PC-3 (cell line): ENCODE data around the gene ZMYND15. TPM values are rescaled to one million over a fixed set of nuclear protein-coding genes. Genes with fewer than 3 reads are reported as not detected.

Experiments
- ATAC-seq: fragments of 200-7000 bp; cut with Tn5 transposase; 2 replicates; pipeline ENCODE4 v1.9.1; 2020; ENCODE audit warnings: mild to moderate bottlenecking, moderate library complexity
- BruUV-seq: library from RNA; stranded (reverse); fragments of 400-500 nt; replicated peaks from 2 replicates; lab custom pipeline; 2021; lab: Mats Ljungman, UMichigan
- CTCF ChIA-PET: fragments of 300-600 bp; sonication (Branson Sonifier 250); formaldehyde crosslinking; loops from one replicate; lab custom pipeline; 2022; ENCODE audit warnings: antibody characterized with exemption; lab: Charles Lee
- POLR2A ChIA-PET: fragments of 300-600 bp; sonication (Branson Sonifier 250); formaldehyde crosslinking; loops from one replicate; lab custom pipeline; 2022; ENCODE audit warnings: antibody characterized with exemption; ENCODE audit not compliant: unreplicated experiment; lab: Charles Lee
- DNase-seq: peaks from one replicate; pipeline ENCODE4 v3.0.0-alpha.2; 2015
- H2AFZ ChIP-seq: fragments of 300-600 bp; sonication (generic); 2 replicates; pipeline ENCODE4 v1.6.0; 2016; ENCODE audit warnings: antibody characterized with exemption, low read length
- H3F3A ChIP-seq: fragments of 300-600 bp; sonication (generic); one replicate; pipeline ENCODE4 v1.6.0; 2017; ENCODE audit warnings: antibody characterized with exemption, low read length, control low read depth, mild to moderate bottlenecking; ENCODE audit not compliant: unreplicated experiment
- H3K27ac ChIP-seq: fragments of 300-600 bp; sonication (generic); 2 replicates; pipeline ENCODE4 v1.5.1; 2016; ENCODE audit warnings: mild to moderate bottlenecking, low read length
- H3K27me3 ChIP-seq: fragments of 300-600 bp; sonication (generic); 2 replicates; pipeline ENCODE4 v1.6.1; 2016; ENCODE audit warnings: low read length, mixed read lengths
- H3K36me3 ChIP-seq: fragments of 300-600 bp; sonication (generic); 2 replicates; pipeline ENCODE4 v1.6.1; 2016; ENCODE audit warnings: low read depth, mixed run types, low read length, mixed read lengths
- H3K4me1 ChIP-seq: fragments of 300-600 bp; sonication (generic); 2 replicates; pipeline ENCODE4 v1.5.1; 2016; ENCODE audit warnings: low read length; ENCODE audit not compliant: insufficient read depth
- H3K4me2 ChIP-seq: fragments of 300-600 bp; sonication (generic); 2 replicates; pipeline ENCODE4 v1.6.0; 2016; ENCODE audit warnings: low read length
- H3K4me3 ChIP-seq: fragments of 300-600 bp; sonication (generic); 2 replicates; pipeline ENCODE4 v1.5.1; 2016; ENCODE audit warnings: mild to moderate bottlenecking, low read length, mixed read lengths
- H3K79me2 ChIP-seq: fragments of 300-600 bp; sonication (generic); 2 replicates; pipeline ENCODE4 v1.6.1; 2017; ENCODE audit warnings: low read length, mixed read lengths
- H3K9ac ChIP-seq: fragments of 300-600 bp; sonication (generic); 2 replicates; pipeline ENCODE4 v1.6.0; 2016; ENCODE audit warnings: mild to moderate bottlenecking, low read length
- H3K9me2 ChIP-seq: fragments of 300-600 bp; sonication (generic); replicated peaks from 2 replicates; pipeline ENCODE4 v1.6.1; 2016; ENCODE audit warnings: mixed run types, low read length, mixed read lengths
- H3K9me3 ChIP-seq: fragments of 300-600 bp; sonication (generic); 2 replicates; pipeline ENCODE4 v1.6.1; 2016; ENCODE audit warnings: low read length, mixed read lengths
- H4K20me1 ChIP-seq: fragments of 300-600 bp; sonication (generic); 2 replicates; pipeline ENCODE4 v1.6.1; 2016; ENCODE audit warnings: low read length, mixed read lengths
- CTCF ChIP-seq: fragments of 300-600 bp; sonication (generic); conservative IDR thresholded peaks from 2 replicates; pipeline ENCODE4 v1.5.1; 2017; ENCODE audit warnings: antibody characterized with exemption, low read depth, mild to moderate bottlenecking, low read length
- EZH2 ChIP-seq: fragments of 300-600 bp; sonication (generic); IDR thresholded peaks from one replicate; pipeline ENCODE4 v1.6.1; 2017; ENCODE audit warnings: antibody characterized with exemption, mild to moderate bottlenecking, low read length; ENCODE audit not compliant: unreplicated experiment
- EZH2phosphoT487 ChIP-seq: fragments of 300-600 bp; sonication (generic); IDR thresholded peaks from 2 replicates; pipeline ENCODE4 v1.6.1; 2018; ENCODE audit warnings: mild to moderate bottlenecking, antibody characterized with exemption, low read length, borderline replicate concordance
- intact Hi-C: fragments of 100-400 bp; cut with micrococcal nuclease; formaldehyde crosslinking; loops from 2 replicates; pipeline ENCODE4 v1.9.0; 2023
- total RNA-seq: library from RNA; depleted of rRNA; stranded (reverse); fragments of >200 nt; gene quantifications from 2 replicates; pipeline ENCODE4 v1.2.3, GENCODE V29; 2014

The ZMYND15 gene
- total RNA-seq, 1 experiment from 2014 or later = 0.51 TPM

DNA sequence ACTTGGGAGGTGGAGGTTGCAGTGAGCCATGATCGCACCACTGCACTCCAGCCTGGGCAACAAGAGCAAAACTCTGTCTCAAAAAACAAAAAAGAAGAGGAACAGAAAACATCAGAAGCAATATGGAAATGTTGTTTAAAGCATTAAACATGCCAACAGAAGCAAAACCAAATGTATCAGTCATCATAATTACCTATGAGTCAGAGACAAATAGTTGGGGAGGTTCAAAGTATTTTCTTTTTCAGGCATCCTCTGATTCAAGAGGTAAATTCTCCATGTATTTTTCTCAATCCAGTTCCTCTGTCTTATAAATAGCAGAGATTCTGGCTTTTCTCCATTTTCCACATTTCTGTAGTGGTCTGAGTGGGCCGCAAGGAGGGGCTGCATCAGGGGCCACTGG, 30.0 kb downstream of the ZMYND15 start:
- CTCF ChIA-PET = no interaction called here
- no peaks in the 10 kb centered on the region for H4K20me1 ChIP-seq
- no peak for TF ChIP-seq EZH2phosphoT487
- TF ChIP-seq CTCF = no peak
- TF ChIP-seq EZH2 = no peak
- no peaks in the 10 kb centered on the region for H3K9me2 ChIP-seq
- no peaks in the 10 kb centered on the region for H3K27me3 ChIP-seq
- DNase-seq = peak; percentile 62
- H2AFZ ChIP-seq = no peak overlapping the region
- H3K27ac ChIP-seq = no peak overlapping the region
- H3K36me3 ChIP-seq = no peaks in the 10 kb centered on the region
- peak; percentile 59 for ATAC-seq
- no peak overlapping the region for H3K4me3 ChIP-seq
- H3K4me1 ChIP-seq = peaks cover 12% of the 10 kb centered on the region
- BruUV-seq = no TSS peak
- no peaks in the 10 kb centered on the region for H3K79me2 ChIP-seq
- H3F3A ChIP-seq = no peaks in the 10 kb centered on the region
- POLR2A ChIA-PET = no interaction called here
- no peak overlapping the region for H3K9ac ChIP-seq
- intact Hi-C loops = no loop called here
- 0 out of 2 replicates have a peak overlapping the region, but pooled peaks have one; percentile 10 for H3K4me2 ChIP-seq
- H3K9me3 ChIP-seq = no peaks in the 10 kb centered on the region

- ATAC-seq = peak; percentile 59
- H3K9me3 ChIP-seq = no peaks in the 10 kb centered on the region
- BruUV-seq = no TSS peak
- H2AFZ ChIP-seq = peak within 1 kb of the TSS; percentile 63
- no peaks in the 10 kb centered on the region for H3F3A ChIP-seq
- peak; percentile 28 for DNase-seq
- no peaks in the 10 kb centered on the region for H3K9me2 ChIP-seq
- H3K27me3 ChIP-seq = no peaks in the 10 kb centered on the region
- TF ChIP-seq EZH2phosphoT487 (no peak), EZH2 (no peak), CTCF (no peak)
- no peak within 1 kb of the TSS for H3K9ac ChIP-seq
- POLR2A ChIA-PET = interaction anchor here (0.6 kb wide), 1 partner anchor 128 kb away, joined by 4 read pairs; no protein-coding TSS in a partner anchor
- peak within 1 kb of the TSS; percentile 41; the same call in 1 of the 2 replicates for H3K4me2 ChIP-seq
- H3K4me1 ChIP-seq = peaks cover 12% of the 10 kb centered on the region
- 0 out of 2 replicates have a peak within 1 kb of the TSS, but pooled peaks have one; percentile 15 for H3K4me3 ChIP-seq
- CTCF ChIA-PET = no interaction called here
- H3K79me2 ChIP-seq = no peaks in the 10 kb centered on the region
- intact Hi-C loops = no loop called here
- H3K27ac ChIP-seq = no peak within 1 kb of the TSS
- no peaks in the 10 kb centered on the region for H3K36me3 ChIP-seq
- no peaks in the 10 kb centered on the region for H4K20me1 ChIP-seq
Observed at GRCh38 chr17:4771519-4772234, 32.0 kb downstream of the ZMYND15 start, which contains the start of gene TM4SF5. Gene TM4SF5 (plus strand): TSS chr17:4771886. CDS start chr17:4771923, 37 bp downstream.

GRCh38 chr17:4772235-4772613, 32.6 kb downstream of the ZMYND15 start:
- no peak overlapping the region for H3K27ac ChIP-seq
- POLR2A ChIA-PET = interaction anchor here (0.6 kb wide), 1 partner anchor 128 kb away, joined by 4 read pairs; no protein-coding TSS in a partner anchor

More at GRCh38 chr17:4772235-4772613, 32.6 kb downstream of the ZMYND15 start:
- TF ChIP-seq EZH2 = no peak
- no peak for TF ChIP-seq CTCF
- no peak for TF ChIP-seq EZH2phosphoT487
- Histone ChIP-seq H3K4me2 (no peak overlapping the region), H3K36me3 (no peaks in the 10 kb centered on the region), H3K9me3 (no peaks in the 10 kb centered on the region), H3F3A (no peaks in the 10 kb centered on the region), H3K27me3 (no peaks in the 10 kb centered on the region), H3K79me2 (no peaks in the 10 kb centered on the region), H3K9ac (no peak overlapping the region), H2AFZ (no peak overlapping the region), H3K4me3 (no peak overlapping the region), H3K9me2 (no peaks in the 10 kb centered on the region), H3K4me1 (peaks cover 12% of the 10 kb centered on the region), H4K20me1 (no peaks in the 10 kb centered on the region)
- DNase-seq (no peak), ATAC-seq (no peak)
- CTCF ChIA-PET = no interaction called here
- no TSS peak for BruUV-seq
- intact Hi-C loops = no loop called here
